ENCODE results near the gene CD6. TPM values are rescaled to one million over a fixed set of nuclear protein-coding genes. Genes with fewer than 3 reads are reported as not detected.
"Not testable (repeated sequence)": the region's sequence is repeated elsewhere in the genome, so short reads cannot be mapped to it uniquely, and the experiment has no call there.

CD6 gene
- total RNA-seq, 4 donors from 2014 or later: 0.16 to 0.25 TPM; not detected in 2

- no peak overlapping the region for H3K4me3 ChIP-seq
- ATAC-seq (no peak), DNase-seq (no peak)
- H3K9me3 ChIP-seq: no peaks in the 10 kb centered on the region
- intact Hi-C loops (cut with DNase I; ENCODE audit: low total_unique reads): no loop called here
- no peak for TF ChIP-seq POLR2A (IDR thresholded peaks at IDR 0.05)
- no peak for TF ChIP-seq CTCF (IDR thresholded peaks at IDR 0.05 in 4 of 5, conservative IDR thresholded peaks at IDR 0.05 in 1 of 5)
- no peaks in the 10 kb centered on the region for H3K4me1 ChIP-seq
- no peak overlapping the region for H3K27ac ChIP-seq
- H3K36me3 ChIP-seq: no peaks in the 10 kb centered on the region
- no peaks in the 10 kb centered on the region for H3K27me3 ChIP-seq
- in situ Hi-C loops (cut with MboI; ENCODE audit: low sequenced_read_pairs in 4 of 4): no loop called here
Measured at GRCh38 chr11:61061081-61061826, 89.8 kb downstream of the CD6 start.

DNA sequence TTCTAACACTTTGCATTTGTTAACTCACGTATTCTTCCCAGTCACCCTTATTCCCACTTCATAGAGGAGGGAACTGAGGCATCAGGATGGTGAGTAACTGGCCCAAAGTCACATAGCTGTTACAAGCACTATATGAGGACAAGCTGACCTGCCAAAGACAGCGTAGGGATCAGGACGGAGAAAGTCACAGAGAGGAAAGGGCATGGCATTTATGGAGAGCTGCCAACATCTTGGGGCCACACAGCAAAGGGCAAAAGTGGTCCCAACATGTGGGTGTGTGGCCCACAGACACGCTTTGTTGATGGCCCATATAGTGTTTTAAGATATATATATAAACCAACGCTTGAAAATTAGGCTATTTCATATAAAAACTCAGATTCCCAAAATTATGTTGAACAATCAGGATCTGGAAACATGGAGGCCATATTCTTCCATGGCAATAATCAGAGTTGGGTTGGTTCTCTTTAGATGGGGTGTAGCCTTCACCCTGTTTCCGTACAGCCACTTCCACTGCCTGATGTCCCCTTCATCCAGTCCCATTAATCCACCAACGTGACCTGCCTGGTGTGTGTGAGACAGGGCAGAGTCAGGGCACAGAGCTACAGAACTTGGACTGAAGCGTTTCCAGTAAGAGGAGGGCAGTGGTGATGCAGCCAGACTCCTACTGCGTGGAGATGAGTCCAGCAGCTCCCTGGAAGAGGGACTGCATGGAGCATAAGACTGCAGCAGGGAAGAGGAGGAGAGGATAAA lies 90.9 kb downstream of the CD6 start:
- no peak for TF ChIP-seq CTCF (IDR thresholded peaks at IDR 0.05 in 4 of 5, conservative IDR thresholded peaks at IDR 0.05 in 1 of 5)
- no peak for TF ChIP-seq POLR2A (IDR thresholded peaks at IDR 0.05)
- in situ Hi-C loops (cut with MboI; ENCODE audit: low sequenced_read_pairs in 4 of 4): no loop called here
- ATAC-seq (no peak), DNase-seq (no peak)
- Histone ChIP-seq H3K27me3 (no peaks in the 10 kb centered on the region), H3K9me3 (no peaks in the 10 kb centered on the region), H3K4me3 (no peak overlapping the region), H3K4me1 (no peaks in the 10 kb centered on the region), H3K36me3 (no peaks in the 10 kb centered on the region), H3K27ac (no peak overlapping the region)
- intact Hi-C loops (cut with DNase I; ENCODE audit: low total_unique reads): no loop called here

DNA sequence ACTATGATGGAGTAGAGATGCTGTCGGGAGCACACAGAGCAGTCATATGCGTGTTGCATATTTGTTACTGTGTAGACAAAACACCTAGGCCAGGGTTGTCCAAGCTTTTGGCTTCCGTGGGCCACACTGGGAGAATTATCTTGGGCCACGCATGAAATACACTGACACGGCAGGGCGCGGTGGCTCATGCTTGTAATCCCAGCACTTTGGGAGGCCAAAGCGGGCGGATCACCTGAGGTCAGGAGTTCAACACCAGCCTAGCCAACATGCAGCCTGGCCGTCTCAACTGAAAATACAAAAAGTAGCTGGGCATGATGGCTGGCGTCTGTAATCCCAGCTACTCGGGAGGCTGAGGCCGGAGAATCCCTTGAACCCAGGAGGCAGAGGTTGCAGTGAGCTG lies 93.8 kb downstream of the CD6 start:
- H3K4me1 ChIP-seq; H3K27ac ChIP-seq; intact Hi-C loops (cut with DNase I; ENCODE audit: low total_unique reads); in situ Hi-C loops (cut with MboI; ENCODE audit: low sequenced_read_pairs in 4 of 4); H3K27me3 ChIP-seq; ATAC-seq; H3K36me3 ChIP-seq; DNase-seq; H3K9me3 ChIP-seq; H3K4me3 ChIP-seq: not testable (repeated sequence)

GRCh38 chr11:61065955-61066638 lies 94.6 kb downstream of the CD6 start:
- Histone ChIP-seq H3K36me3 (no peaks in the 10 kb centered on the region), H3K27ac (no peak overlapping the region), H3K4me3 (no peak overlapping the region), H3K4me1 (peaks cover 0 to 2% of the 10 kb centered on the region in 2 donors), H3K27me3 (no peaks in the 10 kb centered on the region), H3K9me3 (no peaks in the 10 kb centered on the region)
- DNase-seq (no peak), ATAC-seq (no peak)
- TF ChIP-seq POLR2A (IDR thresholded peaks at IDR 0.05) (no peak), CTCF (IDR thresholded peaks at IDR 0.05 in 4 of 5, conservative IDR thresholded peaks at IDR 0.05 in 1 of 5) (no peak)
- intact Hi-C loops (cut with DNase I; ENCODE audit: low total_unique reads): no loop called here
- in situ Hi-C loops (cut with MboI; ENCODE audit: low sequenced_read_pairs in 4 of 4): no loop called here

DNA sequence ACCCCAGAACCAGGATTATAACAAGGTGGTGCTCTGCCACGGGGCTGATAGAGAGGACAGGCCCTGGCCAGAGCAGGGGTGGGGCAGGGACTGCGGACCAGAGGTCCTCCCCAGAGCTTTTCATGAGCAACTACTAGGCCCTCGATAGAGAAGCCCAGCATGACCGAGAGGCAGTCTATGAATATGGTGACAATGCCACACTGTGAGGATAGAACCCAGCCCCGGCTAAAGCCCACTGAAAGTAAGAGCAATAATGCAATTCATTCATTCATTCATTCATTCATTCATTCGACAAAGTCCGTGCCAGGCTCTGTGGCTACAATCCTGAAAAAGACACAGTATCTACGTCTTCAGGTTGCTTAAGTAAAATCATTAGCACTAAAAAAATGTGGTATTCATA lies 95.2 kb downstream of the CD6 start:
- intact Hi-C loops (cut with DNase I; ENCODE audit: low total_unique reads) (no loop called here), in situ Hi-C loops (cut with MboI; ENCODE audit: low sequenced_read_pairs in 4 of 4) (no loop called here)
- TF ChIP-seq POLR2A (IDR thresholded peaks at IDR 0.05) (no peak), CTCF (IDR thresholded peaks at IDR 0.05 in 4 of 5, conservative IDR thresholded peaks at IDR 0.05 in 1 of 5) (no peak)
- Histone ChIP-seq H3K4me1 (peaks cover 0 to 5% of the 10 kb centered on the region in 2 donors), H3K36me3 (no peaks in the 10 kb centered on the region), H3K27ac (no peak overlapping the region), H3K9me3 (no peaks in the 10 kb centered on the region), H3K4me3 (no peak overlapping the region), H3K27me3 (no peaks in the 10 kb centered on the region)
- DNase-seq (no peak), ATAC-seq (no peak)
